Lower lobe of right lung (tissue), 2 donors: ENCODE measurements around the gene LRRC23. TPM values are rescaled to one million over a fixed set of nuclear protein-coding genes. Genes with fewer than 3 reads are reported as not detected.

ENCODE experiments used
- ATAC-seq, 2 donors: fragments of 200-7000 bp; cut with Tn5 transposase; one replicate each; pipeline ENCODE4 v1.9.1; 2020 to 2022; ENCODE audit warnings: mild to moderate bottlenecking in 2 of 2, moderate library complexity in 2 of 2
- DNase-seq: peaks from one replicate; pipeline ENCODE4 v3.0.0-alpha.2; 2020
- H3K27ac ChIP-seq: fragments of 200-600 bp; one replicate; pipeline ENCODE4 v1.8.0; 2022
- H3K27me3 ChIP-seq: fragments of 200-600 bp; one replicate; pipeline ENCODE4 v1.8.0; 2022; ENCODE audit warnings: low read depth
- H3K36me3 ChIP-seq: fragments of 200-600 bp; one replicate; pipeline ENCODE4 v1.8.0; 2022; ENCODE audit warnings: mild to moderate bottlenecking
- H3K4me1 ChIP-seq: fragments of 200-600 bp; one replicate; pipeline ENCODE4 v1.8.0; 2022
- H3K4me3 ChIP-seq: fragments of 200-600 bp; one replicate; pipeline ENCODE4 v1.8.0; 2022; ENCODE audit warnings: mild to moderate bottlenecking
- H3K9me3 ChIP-seq: fragments of 200-600 bp; one replicate; pipeline ENCODE4 v1.8.0; 2022
- intact Hi-C: fragments of 100-400 bp; cut with DNase I; formaldehyde crosslinking; loops from one replicate; pipeline ENCODE4 v1.11.0; 2022
- total RNA-seq: library from RNA; stranded (reverse); fragmentation: NEBNext Ultra II Directional; extraction: Animal tissue kit (Norgen Biotek cat#: 25700); gene quantifications from one replicate; pipeline ENCODE4 v1.2.1, GENCODE V29; 2021
- TF ChIP-seq, protein P1 (sequence below): fragments of 200-600 bp; IDR thresholded peaks from one replicate; pipeline ENCODE4 v1.8.0; 2022; ENCODE audit warnings: antibody characterized with exemption, mild to moderate bottlenecking
- donor health status: DM: no; HTN: yes; CAD: no; lungs with severe emphysema.

LRRC23 gene
- total RNA-seq, 1 donor from 2014 or later = 26.6 TPM

DNA sequence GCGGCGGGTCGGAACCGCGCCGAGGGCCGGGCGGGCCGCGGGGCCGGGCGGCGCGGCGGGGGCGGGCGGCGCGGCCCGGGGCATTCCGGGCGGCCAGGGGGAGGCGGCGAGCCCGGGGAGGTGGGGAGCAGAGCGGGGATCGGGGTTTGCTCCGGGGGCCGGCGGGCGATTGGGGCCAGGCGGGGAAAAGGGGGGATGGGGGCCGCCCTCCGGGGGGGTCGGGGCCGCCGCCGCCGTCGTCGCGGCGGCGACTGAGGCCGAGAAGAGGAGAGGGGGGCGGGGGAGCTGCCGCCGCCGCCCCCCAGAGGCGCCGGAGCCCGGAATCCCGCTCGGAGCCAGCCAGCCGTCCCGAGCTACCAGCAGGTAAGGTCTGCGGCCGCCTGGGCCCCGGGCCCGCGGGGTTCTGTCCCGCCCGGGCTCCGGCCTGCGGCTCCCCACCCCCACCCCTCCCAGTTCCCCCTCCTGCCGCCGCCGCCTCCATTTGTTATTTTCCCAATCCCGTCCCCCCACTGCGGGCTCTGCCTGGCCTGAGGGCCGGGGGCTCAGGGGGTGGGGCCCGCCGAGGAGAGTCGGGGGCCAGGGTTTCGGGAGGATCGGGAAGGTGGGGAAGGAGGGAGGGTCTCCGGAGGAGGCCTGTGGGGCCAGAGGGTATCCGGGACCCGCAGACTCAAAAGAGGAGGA, 23.5 kb downstream of the LRRC23 start:
- intact Hi-C loops = no loop called here
- ATAC-seq (no peak), DNase-seq (no peak)
- no peaks in the 10 kb centered on the region for H3K9me3 ChIP-seq
- peaks cover 71% of the 10 kb centered on the region for H3K4me1 ChIP-seq
- peak overlapping the region; percentile 81 for H3K4me3 ChIP-seq
- no peaks in the 10 kb centered on the region for H3K27me3 ChIP-seq
- peak overlapping the region; percentile 86 for H3K27ac ChIP-seq
- peaks cover 6% of the 10 kb centered on the region for H3K36me3 ChIP-seq
- TF ChIP-seq, protein P1, sequence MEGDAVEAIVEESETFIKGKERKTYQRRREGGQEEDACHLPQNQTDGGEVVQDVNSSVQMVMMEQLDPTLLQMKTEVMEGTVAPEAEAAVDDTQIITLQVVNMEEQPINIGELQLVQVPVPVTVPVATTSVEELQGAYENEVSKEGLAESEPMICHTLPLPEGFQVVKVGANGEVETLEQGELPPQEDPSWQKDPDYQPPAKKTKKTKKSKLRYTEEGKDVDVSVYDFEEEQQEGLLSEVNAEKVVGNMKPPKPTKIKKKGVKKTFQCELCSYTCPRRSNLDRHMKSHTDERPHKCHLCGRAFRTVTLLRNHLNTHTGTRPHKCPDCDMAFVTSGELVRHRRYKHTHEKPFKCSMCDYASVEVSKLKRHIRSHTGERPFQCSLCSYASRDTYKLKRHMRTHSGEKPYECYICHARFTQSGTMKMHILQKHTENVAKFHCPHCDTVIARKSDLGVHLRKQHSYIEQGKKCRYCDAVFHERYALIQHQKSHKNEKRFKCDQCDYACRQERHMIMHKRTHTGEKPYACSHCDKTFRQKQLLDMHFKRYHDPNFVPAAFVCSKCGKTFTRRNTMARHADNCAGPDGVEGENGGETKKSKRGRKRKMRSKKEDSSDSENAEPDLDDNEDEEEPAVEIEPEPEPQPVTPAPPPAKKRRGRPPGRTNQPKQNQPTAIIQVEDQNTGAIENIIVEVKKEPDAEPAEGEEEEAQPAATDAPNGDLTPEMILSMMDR = no peak

DNA sequence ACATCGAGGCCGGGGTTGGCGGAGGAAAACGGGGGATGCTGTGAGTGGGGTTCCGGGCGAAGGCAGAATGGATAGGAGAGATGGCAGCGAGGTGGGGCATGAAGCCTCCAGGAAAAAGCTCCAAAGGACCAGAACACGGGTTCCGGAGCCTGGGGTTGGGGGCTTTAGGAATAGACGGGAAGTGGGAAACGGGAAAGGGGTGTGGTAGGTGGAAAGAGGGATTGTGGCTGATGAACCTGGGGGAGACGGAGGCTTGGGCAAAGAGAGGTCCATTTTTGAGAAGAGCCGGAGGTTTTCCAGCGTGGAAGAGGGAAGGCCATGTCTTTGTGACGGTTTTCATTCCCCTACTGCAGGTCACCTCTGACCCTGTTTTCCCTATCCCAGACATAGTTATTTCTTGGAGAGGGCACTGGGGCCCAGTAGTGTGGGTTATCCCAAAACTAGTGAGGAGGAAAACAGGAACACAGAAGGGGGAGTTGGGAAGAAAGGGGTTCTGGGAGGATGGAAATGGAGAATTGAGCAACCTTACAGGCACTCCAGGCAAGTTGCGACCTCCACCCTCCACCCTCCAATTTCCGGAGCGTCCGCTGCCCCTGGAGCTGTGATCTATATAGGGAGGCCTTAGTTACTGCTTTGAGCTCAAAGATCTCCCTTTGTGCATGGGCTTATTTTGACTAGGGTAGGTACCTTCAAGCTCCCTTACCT, 24.2 kb downstream of the LRRC23 start:
- TF ChIP-seq, protein P1 = no peak
- DNase-seq (no peak), ATAC-seq (no peak)
- Histone ChIP-seq H3K36me3 (peaks cover 7% of the 10 kb centered on the region), H3K9me3 (no peaks in the 10 kb centered on the region), H3K27ac (peak overlapping the region; percentile 86), H3K4me1 (peaks cover 78% of the 10 kb centered on the region), H3K27me3 (no peaks in the 10 kb centered on the region), H3K4me3 (peak overlapping the region; percentile 81)
- intact Hi-C loops = no loop called here

DNA sequence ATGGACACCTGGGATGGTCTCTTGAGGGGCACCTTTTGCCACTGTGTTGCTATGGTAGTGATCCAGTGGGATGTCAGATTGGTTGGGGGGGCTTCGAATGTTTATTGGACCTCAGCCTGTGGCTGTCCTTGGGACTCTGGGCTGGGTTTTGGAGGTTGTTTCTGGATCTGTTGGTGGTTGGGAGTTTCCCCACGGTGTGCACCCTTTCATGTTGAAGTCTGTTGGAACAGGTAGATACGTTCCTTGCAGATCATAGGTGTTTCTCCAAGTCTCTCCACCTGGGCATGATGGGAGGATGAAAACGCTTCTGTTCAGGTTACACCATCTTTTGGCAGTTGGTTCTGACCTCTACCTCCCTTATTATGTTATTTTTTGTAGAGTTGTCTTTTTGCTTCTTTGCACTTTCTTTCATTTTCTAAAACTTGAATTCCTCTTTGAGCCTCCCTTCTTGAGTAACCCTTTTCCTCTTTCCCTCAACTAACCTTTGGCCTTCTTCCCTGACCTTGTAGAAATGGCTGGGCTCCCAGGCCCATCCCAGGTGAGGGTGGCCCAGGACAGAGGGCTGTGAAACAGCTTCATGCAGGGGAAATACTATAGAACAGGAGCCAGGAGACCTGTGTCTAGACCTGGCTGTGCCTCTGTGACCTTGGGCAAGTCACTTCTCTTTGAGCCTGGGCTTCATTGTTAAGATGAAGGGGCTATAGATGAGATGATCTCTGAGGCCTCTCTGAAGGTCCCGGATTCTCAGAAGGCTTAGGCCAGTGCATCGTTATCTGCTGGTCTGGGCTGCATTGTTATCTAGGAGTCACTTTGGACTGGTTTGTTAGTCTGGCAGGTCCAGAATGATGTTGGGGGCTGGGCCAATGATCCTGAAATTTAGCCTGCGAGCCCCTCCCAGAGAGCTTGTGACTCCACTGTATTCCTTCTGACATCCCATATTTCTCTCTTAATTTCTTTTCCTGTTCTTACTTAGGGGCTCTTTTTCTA, 25.1 kb downstream of the LRRC23 start:
- TF ChIP-seq, protein P1 = no peak
- no peak for DNase-seq
- Histone ChIP-seq H3K27ac (peak overlapping the region; percentile 86), H3K4me3 (peak overlapping the region; percentile 81), H3K9me3 (no peaks in the 10 kb centered on the region), H3K27me3 (no peaks in the 10 kb centered on the region), H3K36me3 (peaks cover 16% of the 10 kb centered on the region), H3K4me1 (peaks cover 76% of the 10 kb centered on the region)
- ATAC-seq = no peak
- intact Hi-C loops = no loop called here

DNA sequence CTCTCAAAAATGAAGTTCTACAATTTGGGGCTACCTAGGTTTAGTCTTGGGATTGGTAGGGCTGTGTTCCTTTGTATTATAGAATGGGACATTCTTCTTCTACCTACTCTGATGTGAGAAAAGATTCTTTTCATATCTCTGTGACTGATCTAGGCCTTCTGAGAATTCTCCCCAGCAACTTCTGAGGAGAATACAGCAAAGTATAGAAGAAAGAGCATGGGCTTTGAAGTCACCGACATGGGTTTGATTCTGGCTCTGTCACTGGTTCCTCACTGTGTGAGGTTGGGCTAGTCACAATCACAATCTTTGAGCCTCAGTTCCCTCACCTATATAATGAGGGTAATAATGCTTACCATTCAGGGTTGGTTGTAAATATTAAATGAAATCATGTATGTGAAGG, 28.1 kb downstream of the LRRC23 start:
- Histone ChIP-seq H3K36me3 (peaks cover 37% of the 10 kb centered on the region), H3K9me3 (no peaks in the 10 kb centered on the region), H3K27me3 (no peaks in the 10 kb centered on the region), H3K4me3 (no peak overlapping the region), H3K4me1 (peaks cover 75% of the 10 kb centered on the region), H3K27ac (peak overlapping the region; percentile 13)
- intact Hi-C loops = no loop called here
- DNase-seq = no peak
- no peak for ATAC-seq
- TF ChIP-seq, protein P1 = no peak

DNA sequence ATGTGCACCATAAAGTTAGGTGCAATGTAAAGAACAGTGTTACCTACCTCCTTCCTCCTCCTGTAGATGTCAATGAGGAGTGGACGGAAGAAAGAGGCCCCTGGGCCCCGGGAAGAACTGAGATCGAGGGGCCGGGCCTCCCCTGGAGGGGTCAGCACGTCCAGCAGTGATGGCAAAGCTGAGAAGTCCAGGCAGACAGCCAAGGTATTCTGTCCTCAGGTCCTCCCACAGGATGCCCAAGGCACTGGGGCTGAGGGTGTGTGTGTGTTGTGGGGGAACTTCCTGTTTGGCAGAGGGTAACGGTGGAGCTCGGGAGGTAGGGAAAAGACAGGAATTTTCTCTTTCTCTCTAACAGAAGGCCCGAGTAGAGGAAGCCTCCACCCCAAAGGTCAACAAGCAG, 29.5 kb downstream of the LRRC23 start:
- Histone ChIP-seq H3K27ac (no peak overlapping the region), H3K27me3 (no peaks in the 10 kb centered on the region), H3K4me3 (no peak overlapping the region), H3K9me3 (no peaks in the 10 kb centered on the region), H3K4me1 (peaks cover 83% of the 10 kb centered on the region), H3K36me3 (peaks cover 40% of the 10 kb centered on the region)
- ATAC-seq = no peak
- no peak for DNase-seq
- TF ChIP-seq, protein P1 = no peak
- intact Hi-C loops = no loop called here
